ENCODE measurements around the gene LDLRAD2.

DNA sequence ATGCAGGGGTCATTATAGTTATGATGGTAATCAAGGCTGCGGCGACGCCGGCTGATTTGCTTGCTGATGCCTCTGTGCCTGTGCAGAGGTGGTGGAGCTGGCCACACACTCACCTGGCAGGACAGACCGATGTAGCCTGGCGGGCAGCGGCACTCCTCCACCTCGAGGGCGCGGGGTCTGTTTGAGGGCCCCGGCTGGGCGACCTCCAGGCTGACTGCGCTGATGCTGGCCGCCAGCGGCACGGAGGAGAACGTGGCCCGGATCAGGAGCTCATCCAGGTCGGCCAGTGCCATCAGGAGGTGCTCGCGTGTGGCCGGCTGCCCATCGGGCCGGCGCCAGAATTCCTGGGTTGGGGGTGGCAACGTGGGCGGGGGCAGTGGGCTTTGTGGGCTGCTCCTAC, 52.7 kb downstream of the LDLRAD2 start:
- TF ChIP-seq EP300 (IDR thresholded peaks at IDR 0.05) = no peak
- TF ChIP-seq, protein P1, sequence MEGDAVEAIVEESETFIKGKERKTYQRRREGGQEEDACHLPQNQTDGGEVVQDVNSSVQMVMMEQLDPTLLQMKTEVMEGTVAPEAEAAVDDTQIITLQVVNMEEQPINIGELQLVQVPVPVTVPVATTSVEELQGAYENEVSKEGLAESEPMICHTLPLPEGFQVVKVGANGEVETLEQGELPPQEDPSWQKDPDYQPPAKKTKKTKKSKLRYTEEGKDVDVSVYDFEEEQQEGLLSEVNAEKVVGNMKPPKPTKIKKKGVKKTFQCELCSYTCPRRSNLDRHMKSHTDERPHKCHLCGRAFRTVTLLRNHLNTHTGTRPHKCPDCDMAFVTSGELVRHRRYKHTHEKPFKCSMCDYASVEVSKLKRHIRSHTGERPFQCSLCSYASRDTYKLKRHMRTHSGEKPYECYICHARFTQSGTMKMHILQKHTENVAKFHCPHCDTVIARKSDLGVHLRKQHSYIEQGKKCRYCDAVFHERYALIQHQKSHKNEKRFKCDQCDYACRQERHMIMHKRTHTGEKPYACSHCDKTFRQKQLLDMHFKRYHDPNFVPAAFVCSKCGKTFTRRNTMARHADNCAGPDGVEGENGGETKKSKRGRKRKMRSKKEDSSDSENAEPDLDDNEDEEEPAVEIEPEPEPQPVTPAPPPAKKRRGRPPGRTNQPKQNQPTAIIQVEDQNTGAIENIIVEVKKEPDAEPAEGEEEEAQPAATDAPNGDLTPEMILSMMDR (IDR thresholded peaks at IDR 0.05) = no peak
